ENCODE measurements around the gene CABP5.

CABP5 gene

GRCh38 chr19:48041877-48042580 lies 1.9 kb downstream of the CABP5 start:
- TF ChIP-seq CTCF (IDR thresholded peaks at IDR 0.05) = no peak

GRCh38 chr19:48036765-48037164 lies 7.1 kb downstream of the CABP5 start:
- no peak for TF ChIP-seq CTCF (IDR thresholded peaks at IDR 0.05)

DNA sequence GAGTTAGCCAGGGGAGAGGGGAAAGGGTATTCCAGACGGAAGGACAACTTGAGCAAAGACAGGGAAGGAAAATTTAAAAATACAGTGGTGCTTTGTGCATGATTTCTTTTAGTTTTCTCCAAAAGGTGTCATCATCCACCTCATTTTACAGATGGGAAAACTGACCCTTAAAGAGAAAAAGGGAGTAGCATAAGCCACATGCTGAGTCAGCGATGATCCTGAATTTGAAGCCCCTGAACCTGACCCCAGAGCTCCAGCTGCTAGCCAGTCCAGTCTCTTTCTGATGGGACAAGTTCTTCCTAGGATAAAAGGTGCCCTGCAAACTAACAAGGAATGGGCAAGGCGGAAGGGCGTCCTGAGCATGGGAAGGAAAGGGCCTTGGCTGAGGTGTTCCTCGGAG lies 10.3 kb downstream of the CABP5 start:
- no peak for TF ChIP-seq CTCF (IDR thresholded peaks at IDR 0.05)

DNA sequence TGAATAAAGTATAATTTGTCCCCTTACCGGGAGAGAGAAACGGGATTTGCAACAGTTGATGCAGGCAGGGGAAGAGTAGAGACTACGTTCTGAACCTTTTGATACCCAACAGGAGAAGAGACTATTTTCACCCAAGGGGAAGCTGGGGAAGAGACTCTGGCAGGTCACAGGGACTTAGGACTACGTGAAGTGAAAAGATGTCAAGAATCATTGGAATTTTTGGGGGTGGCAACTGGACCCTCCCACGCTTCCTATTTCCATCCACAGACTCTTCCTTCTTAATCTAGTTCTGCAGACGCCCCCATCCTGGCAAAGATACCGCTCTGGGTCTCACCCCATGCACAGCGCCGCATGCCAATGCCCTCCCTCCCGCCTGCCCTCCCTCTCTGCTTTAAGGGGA lies 13.8 kb downstream of the CABP5 start:
- no peak for TF ChIP-seq CTCF (IDR thresholded peaks at IDR 0.05)

- no peak for TF ChIP-seq CTCF (IDR thresholded peaks at IDR 0.05)
These were observed 14.4 kb downstream of the CABP5 start for GRCh38 chr19:48029431-48029830.

GRCh38 chr19:48025480-48025879 lies 18.4 kb downstream of the CABP5 start:
- TF ChIP-seq CTCF (IDR thresholded peaks at IDR 0.05) = no peak

DNA sequence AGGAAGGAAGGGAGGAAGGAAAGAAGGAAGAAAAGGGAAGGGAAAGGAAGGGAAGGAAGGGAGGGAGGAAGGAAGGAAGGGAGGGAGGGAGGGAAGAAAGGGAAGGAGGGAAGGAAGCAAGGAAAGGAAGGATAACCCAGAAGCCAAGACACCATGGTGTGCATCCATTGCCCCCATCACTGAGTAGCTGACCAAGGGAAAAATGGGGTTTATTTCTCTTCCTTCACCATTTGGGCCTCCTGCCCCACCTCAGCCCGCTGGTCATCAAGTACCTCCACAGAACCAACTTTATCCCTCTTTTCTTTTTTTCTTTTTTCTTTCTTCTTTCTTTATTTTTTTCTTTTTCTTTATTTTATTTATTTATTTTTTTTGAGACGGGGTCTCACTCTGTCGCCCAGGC lies 20.4 kb downstream of the CABP5 start:
- no peak for TF ChIP-seq CTCF (IDR thresholded peaks at IDR 0.05)

GRCh38 chr19:48023011-48023410 lies 20.9 kb downstream of the CABP5 start:
- no peak for TF ChIP-seq CTCF (IDR thresholded peaks at IDR 0.05)

Data from LNCAP (cell line).